Kidney capillary endothelial cell (primary cell): Measurements from ENCODE around the gene TRMT1L.
A peak's percentile ranks its signal among the peaks of the same experiment; 100 is the strongest.
"Not testable (repeated sequence)": the region's sequence is repeated elsewhere in the genome, so short reads cannot be mapped to it uniquely, and the experiment has no call there.

Source experiments
- DNase-seq: peaks from one replicate; pipeline ENCODE4 v3.0.0-alpha.2; 2018; ENCODE audit warnings: low spot score

The TRMT1L gene, protein sequence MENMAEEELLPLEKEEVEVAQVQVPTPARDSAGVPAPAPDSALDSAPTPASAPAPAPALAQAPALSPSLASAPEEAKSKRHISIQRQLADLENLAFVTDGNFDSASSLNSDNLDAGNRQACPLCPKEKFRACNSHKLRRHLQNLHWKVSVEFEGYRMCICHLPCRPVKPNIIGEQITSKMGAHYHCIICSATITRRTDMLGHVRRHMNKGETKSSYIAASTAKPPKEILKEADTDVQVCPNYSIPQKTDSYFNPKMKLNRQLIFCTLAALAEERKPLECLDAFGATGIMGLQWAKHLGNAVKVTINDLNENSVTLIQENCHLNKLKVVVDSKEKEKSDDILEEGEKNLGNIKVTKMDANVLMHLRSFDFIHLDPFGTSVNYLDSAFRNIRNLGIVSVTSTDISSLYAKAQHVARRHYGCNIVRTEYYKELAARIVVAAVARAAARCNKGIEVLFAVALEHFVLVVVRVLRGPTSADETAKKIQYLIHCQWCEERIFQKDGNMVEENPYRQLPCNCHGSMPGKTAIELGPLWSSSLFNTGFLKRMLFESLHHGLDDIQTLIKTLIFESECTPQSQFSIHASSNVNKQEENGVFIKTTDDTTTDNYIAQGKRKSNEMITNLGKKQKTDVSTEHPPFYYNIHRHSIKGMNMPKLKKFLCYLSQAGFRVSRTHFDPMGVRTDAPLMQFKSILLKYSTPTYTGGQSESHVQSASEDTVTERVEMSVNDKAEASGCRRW

DNA sequence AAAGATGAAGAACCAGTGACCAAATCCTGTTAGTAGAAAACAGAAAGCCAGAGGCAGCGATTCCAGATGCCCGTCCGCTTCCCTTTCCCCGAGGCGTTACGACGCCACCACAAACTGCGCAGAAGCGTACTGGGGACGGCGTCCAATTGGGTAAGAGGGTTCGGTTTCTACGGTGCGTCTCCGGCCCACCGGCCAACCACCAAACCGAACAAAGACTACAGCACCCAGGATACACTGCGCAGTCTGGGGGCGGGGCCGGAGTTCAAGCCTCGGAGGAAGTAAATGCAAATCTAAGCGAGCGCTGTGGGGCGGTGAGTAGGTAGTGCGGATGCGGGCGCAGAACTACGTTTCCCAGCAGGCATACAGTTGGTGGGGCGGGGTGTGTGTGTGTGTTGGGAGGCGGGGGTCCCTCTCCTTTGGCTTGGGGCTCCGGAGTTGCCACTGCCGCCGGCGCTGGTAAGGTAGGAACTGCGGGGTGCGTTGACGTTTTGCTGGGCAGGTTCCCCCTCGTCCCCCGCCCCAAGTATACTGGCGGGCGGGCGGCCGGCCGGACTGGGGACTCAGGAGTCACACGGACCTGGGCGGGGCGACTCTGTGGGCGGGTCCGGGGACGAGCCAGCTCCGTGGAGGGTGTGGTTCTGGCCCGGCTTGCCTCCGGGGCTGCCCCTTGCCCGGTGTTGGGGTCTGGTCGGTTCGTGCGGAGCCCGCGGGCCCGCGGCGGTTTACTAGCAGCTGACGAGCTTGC, at the start of gene TRMT1L, which contains the start of gene SWT1:
TSS of gene TRMT1L (minus strand) at position 100 of the 745 bp plus-strand sequence. CDS start 241 bp downstream, outside the sequence.
TSS of gene SWT1 (plus strand) at position 314 of the 745 bp plus-strand sequence. CDS start 3,675 bp downstream, outside the sequence.
- peak; percentile 99 for DNase-seq

DNA sequence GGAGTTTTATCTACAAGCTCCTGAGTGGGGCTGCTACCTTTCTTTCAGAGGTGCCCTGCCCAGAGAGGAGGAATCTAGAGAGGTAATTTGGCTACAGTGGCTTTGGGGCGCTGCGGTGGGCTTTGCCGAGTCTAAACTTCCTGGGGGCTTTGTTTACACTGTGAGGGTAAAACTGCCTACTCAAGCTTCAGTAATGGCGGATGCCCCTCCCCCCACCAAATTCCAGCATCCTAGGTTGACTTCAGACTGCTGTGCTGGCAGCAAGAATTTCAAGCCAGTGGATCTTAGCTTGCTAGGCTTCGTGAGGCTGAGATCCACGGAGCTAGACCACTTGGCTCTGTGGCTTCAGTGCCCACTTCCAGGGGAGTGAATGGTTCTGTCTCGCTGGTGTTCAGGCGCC, 44.1 kb upstream of the TRMT1L start:
- DNase-seq: no peak

DNA sequence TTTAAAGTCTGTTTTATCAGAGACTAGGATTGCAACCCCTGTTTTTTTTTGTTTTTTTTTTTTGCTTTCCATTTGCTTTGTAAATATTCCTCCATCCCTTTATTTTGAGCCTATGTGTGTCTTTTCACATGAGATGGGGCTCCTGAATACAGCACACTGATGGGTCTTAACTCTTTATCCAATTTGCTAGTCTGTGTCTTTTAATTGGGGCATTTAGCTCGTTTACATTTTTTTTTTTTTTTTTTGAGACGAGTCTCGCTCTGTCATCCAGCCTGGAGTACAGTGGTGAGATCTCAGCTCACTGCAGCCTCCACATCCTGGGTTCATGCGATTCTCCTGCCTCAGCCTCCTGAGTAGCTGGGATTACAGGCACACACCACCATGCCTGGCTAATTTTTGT, 42.0 kb upstream of the TRMT1L start:
- not testable (repeated sequence) for DNase-seq

DNA sequence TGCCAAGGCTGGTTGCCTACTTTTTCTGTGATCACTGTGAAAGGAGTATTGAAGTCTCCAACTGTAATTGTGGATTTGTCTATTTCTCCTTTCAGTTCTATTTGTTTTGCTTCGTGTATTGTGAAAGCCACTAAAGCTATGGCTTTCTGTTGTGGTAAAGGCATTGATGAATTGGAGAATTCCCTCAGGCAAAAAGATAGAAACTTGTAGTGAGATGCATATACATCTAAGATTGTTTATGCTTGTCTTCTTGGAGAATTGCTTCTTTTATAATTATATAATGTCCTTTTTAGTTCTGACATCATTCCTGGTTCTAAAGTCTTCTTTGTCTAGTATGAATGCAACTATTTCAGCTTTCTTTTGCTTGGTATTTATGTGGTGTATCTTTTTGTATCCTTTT, 37.0 kb upstream of the TRMT1L start:
- no peak for DNase-seq

DNA sequence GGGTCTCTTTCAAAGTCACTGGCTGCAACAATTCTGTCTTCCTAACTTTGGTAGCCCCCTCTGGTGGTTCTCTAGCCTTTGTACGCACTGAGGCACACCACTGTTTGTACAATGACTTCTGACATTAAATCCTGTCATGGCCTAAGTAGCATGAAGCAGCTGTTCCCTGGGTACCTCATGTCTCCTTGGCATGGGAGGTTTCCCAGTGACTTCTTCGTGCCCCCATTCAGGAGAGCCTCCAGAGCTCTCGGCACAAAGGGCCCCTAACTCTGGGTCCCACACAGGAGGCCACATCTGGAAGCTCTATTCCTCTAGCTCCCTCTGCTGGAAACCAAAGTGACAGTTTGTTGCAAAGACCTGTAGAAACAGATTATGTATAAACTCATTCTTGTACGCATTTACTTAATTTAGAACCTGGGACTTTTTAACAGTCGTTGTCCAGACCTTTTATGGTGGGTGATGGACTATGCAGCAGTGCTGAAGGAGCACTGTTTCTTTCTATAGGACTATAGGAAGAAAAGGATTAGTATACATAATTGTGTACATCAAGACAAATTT, 13.6 kb upstream of the TRMT1L start:
- DNase-seq: peak; percentile 67

DNA sequence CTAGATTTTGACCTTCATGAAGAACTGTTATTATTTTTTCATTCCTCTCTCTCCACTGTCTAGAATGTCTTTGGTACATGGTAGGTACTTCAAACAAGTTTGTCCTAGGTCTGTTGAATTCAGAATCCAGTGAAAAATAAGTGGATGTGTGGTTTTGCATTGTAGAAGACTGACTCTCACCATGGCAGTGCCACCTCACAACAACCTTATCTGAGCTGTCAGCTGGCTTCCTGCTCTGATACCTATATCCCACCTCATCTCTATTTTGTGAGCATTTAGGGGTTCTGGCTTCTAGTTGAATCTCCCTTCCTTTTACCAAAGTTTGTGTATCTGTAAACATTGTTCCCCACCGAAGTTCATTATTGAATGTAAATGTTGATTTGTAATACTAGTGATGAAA, 9.4 kb upstream of the TRMT1L start:
- DNase-seq: no peak

DNA sequence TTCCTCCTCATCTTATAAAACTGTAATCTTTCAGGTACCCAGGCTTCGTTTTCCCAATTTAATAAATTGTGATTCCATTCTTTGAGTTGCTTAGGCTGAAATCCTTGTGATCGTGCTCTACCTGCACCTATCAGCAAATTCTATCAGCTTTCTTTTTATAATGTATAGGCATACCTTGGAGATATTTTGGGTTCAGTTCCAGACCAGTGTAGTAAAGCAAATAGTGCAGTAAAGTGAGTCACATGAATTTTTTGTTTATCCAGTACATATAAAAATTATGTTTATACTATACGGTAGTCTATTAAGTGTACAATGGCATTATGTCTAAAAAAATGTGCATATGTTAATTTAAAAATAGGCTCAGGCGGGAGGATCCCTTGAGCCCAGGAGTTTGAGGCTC, 5.7 kb upstream of the TRMT1L start:
- DNase-seq: no peak

DNA sequence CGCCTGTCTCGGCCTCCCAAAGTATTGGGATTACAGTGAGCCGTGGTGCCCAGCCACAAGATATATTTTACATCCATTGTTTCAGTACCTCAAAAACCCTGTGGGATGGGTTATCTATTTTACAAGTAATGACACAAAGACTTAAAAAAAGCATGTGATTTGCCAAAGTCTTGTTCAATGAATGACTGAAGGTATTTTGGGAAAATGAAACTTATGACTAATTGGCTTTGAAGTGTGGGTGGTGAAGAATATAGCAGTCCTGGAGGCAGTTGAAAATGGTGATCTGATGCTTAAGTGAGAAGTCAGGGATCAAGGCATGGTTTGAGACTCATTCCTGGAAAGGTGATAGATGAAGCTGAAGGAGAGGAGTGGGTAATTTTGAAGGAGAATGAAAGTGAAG, 3.2 kb upstream of the TRMT1L start:
- DNase-seq: no peak

DNA sequence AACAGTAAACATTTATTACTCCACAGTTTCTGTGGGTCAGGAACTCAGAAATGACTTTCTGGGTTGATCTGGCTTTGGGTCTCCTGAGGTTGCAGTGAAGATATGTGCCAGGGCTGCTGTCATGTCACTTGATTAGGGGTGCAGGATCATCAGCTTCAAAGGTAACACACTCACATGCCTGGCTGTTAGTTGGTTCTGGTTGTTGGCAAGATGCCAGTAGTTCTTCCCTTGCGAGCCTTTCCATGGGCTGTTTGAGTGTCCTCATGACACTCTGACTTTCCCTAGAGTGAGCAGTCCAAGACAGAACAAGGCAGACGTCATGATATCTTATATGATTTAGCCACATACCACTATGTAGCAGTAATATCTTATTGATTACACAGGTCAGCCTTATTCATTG, 2.0 kb upstream of the TRMT1L start:
- DNase-seq: no peak

DNA sequence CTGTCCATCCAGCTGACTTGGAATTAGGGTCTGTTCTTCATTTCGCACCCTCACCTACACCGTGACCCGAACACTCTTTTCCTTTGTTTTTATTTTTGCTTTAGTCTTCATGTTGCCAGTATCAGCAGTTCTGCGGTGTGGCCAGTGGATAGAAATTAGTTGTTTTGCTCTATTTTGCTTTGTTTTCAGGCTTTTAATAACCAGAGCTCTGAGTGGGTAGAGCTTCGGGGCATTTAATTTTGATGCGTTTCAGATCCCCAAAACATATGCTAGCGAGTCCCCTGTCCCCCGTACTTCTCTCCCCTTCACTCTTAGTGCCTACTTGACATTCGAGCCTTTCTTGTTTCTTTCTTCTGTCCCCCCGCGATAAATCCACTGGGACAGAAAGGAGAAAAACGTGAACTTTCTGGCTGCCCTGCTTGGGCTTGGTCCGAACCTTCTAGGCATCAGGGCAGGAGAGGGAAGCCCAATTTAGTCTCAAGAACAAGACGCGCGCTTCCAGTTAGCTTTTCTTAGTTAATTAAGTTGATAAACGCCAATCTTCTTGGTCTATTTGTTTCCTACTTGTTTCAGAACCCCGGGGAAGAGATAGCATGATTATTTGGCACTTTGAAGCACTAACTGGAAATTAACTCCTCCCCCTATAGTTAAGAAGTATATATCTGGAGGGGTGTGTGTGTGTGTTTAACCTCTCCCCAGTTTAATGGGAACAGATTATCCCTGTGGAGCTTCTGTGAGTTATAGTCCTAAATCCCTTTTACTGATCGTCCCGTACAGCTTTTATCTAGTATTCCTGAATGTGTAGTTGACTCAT, 1.1 kb upstream of the TRMT1L start:
- no peak for DNase-seq

DNA sequence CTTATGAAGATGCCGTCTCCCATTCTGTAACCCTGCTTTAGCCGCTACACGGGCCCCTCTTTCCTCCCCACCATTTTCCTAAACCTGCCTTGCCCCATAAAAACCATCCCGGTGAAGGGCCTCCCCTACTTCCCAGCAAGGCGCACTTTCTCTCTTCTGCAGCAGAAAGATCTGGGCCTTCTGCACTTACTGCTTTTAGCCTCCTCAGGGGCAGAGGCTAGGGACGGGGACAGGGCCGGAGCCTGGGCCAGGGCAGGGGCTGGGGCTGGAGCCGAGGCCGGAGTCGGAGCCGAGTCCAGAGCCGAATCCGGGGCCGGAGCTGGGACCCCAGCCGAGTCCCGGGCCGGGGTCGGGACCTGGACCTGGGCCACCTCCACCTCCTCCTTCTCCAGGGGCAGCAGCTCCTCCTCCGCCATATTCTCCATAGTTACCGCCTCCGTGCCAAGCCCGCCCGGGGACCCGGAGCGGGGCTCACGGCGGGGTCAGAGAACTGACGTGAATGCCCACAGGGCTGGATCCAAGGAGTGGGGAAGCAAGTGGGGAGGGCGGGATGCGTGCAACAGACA, 382 bp downstream of the TRMT1L start:
- DNase-seq: no peak

DNA sequence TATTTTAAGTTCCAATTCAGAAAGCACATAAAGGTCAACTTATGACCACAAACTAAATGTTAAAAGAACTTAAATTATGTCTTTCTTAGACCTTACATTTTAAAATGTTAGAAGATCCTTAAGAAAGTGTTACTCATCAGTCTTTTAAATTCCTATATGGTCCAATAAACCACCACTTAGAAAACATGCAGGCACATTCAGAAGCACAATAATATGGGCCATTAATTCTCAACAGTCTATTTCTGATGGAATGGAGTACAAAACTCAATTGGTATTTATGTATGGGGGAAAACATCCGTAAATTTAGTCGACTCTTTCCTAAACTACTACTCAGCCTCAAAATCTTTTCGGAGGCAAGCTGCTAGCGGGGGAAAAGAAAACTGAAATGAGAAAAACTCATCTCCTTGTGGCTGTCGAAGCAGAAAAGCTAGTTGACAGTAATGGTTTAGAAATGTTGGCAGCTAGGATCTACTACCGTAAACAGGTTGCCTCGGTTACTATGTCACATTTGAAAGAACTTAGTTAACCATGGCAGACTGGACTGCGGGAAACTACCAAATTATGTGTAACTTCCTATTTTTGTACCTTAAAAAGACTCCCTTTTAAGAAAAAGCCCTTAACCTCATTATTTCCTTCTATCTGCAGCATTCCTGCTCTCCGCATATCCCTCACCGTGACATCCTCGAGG, 1.0 kb downstream of the TRMT1L start:
- peak; percentile 24 for DNase-seq

DNA sequence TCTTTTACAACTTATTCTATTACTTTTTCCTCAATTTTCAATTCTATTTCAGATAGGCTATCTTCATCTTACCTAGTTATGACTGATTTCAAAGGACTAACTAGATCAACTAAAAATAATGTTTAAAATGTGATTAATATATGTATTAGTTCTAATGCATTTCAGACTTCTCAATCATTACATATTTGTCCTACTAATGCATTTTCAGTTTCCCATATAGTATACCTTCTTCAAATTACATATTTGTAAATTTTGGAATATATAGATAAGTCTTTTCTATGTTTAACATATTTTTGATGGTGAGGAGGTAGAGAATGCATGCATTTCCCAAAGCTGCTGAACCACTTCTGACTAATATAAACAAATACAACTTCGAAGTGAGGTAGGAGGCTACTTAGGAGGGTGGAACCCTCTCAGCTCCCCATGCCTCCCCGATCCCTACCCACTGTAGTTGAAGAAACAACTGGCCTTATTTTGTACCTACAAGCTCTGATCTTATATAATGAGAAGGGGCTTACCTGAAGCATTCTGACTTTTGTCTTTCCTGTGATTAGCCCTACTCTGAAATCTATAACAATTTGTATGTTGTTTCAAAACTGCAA, 1.7 kb downstream of the TRMT1L start:
- no peak for DNase-seq

DNA sequence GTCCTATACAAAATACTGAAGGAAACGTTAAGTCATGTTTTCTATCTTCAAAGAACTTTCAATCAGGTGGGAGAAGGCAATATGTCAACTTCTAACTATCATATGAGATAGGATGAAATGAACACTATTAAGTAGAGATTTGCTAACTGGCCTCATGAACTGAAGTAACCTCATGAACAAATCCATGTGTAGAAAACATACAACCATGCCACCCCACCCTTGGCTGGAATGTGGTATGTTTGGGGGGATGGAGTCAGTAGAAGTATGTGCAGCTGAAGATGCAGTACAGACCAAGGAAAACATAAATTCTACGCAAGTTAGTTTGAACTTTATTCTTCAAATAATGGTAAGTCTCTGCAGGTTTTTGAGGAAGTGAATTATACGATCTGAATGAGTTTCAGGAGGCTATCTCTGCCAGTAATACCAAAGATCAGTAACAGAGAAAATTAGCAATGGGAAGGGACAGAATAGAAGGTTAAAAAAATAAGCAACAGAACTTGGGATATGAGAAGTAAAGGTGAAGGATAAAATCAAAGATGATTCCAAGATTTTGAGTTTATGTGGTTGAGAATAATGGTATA, 4.5 kb downstream of the TRMT1L start:
- DNase-seq: no peak

DNA sequence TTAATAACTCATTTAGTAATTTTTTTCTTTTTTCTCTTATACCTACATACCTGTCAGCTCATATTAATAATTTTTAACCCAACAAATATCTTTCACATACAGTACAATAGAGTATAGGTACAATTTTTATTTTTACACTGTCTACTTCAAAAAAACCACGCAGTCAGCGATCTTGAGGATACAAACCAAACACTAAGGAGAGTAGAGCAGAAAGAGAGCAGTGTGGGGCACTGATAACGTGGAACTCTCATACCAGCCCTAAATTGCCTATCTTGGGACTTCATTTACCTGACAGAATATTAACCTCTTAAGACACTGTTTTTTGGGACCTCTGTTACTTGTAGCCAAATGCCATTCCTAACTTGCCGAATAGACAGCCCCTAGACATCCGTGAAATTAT, 5.5 kb downstream of the TRMT1L start:
- DNase-seq: no peak

DNA sequence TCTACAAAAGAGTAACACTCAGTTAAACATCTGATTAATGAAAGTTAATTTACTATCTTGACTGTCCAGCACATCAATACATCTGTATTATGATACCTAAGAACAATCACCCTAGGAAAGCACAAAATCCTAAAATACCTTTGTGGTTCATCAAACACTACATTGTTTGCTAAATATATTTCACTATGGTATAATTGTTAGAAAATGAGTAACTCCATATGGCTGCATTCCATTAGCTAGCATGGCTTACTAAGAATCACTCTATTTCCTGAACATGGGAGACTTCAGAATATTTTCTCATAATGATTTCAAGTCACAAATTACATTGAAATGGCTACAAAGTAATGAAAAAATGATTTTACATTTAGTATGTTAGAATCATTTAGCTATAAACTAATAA, 12.5 kb downstream of the TRMT1L start:
- DNase-seq: peak; percentile 92

DNA sequence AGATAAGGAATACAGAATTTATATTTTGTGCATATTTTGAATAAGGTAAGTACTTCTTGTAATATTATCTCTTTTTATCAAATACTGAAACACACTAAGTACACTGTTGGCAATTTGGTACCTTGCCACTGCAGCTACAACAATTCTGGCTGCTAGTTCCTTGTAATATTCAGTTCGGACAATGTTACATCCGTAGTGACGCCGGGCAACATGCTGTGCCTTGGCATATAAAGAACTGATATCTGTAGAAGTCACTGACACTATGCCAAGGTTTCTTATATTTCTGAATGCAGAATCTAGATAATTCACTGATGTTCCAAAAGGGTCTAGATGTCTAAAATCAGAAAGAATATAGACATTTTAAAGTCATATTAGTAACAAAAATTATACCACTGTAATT, 17.5 kb downstream of the TRMT1L start:
- no peak for DNase-seq

DNA sequence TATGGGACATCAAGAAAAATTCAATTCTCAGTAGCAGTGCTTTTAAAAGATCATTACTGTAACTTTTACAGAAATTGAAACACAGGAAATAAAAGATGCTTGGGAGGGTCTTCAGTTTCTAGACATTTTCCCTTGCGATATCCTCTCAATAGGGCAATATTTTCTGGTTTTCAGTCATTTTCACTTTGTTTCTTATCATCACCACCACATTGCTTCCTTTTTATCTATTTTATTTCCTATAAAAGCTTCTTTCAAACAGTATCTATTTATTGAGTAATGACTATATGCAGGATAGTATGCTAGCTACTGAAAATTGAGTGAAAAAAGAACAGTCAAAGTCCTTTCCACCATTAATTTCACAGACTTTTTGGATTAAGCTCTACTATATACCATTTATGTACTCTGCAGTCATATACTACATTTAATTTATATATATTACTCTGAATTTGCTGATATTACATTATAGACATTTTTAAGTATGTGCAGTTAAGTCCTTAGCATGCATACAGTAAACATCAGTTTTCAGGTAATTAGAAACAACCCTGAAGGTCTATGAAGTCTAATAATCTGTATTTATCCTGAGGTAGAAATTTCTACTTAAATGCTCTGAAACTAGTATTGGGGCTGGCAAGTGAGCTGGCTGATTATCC, 18.7 kb downstream of the TRMT1L start:
- no peak for DNase-seq

DNA sequence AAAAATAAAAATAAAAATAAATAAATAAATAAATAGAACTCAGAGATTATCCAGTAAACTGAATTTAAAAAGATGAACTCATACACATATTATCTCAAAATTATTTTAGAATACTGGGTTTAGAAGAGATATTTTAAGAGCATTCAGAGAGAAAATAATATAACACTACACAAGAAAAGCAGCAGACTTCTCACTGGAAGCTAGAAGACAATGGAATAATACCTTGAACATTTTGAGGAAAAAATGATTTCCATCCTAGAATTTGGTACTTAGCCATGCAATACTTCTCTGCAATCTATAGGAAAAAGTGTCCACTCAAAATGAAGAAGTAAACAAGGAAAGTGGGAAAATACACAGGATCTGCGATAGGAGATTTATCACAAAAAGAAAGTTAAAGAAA, 24.2 kb downstream of the TRMT1L start:
- no peak for DNase-seq
